ENCODE results near the gene MTO1.
"Not testable (repeated sequence)": the region's sequence is repeated elsewhere in the genome, so short reads cannot be mapped to it uniquely, and the experiment has no call there.

The MTO1 gene

DNA sequence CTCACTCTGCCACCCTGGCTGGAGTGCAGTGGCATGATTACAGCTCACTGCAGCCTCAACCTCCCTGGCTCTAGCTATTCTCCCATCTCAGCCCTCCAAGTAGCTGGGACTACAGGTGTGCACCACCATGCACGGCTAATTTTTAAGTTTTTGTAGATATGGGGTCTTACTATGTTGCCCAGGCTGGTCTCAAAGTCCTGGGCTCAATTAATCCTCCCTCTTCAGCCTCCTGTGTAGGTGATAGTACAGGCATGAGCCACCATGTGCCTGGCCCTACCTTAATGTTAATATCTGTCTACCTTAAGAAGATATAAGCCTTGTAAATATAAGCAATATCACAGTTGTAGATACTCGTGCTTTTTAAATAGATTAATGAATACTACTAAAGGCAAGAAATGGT lies 42.6 kb downstream of the MTO1 start:
- FAIRE-seq: no peak

DNA sequence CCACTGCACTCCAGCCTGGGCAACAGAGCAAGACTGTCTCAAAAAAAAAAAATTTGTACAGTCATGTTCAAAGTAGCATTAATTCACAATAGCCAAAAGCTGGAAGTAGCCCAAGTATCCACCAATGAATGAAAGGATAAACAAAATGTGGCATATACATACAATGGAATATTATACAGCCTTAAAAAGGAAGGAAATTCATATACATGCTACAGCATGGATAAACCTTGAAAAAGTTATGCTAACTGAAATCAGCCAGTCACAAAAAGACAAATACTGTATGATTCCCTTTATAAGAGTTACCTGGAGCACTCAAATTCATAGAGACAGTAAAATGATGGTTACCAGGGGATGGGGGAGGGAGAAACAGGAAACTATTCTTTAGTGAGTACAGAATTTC lies 43.6 kb downstream of the MTO1 start:
- FAIRE-seq: no peak

DNA sequence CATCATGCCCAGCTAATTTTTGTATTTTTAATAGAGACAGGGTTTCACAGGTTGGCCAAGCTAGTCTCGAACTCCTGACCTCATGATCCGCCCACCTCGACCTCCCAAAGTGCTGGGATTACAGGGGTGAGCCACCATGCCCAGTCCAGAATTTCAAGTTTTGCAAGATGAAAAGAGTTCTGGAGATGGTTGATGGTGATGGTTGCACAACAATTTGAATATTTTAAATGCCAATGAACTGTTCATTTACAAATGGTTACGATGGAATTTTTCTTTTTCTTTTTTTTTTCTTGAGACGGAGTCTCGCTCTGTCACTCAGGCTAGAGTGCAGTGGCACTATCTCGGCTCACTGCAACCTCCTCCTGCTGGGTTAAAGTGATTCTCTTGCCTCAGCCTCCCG lies 44.2 kb downstream of the MTO1 start:
- FAIRE-seq: not testable (repeated sequence)

DNA sequence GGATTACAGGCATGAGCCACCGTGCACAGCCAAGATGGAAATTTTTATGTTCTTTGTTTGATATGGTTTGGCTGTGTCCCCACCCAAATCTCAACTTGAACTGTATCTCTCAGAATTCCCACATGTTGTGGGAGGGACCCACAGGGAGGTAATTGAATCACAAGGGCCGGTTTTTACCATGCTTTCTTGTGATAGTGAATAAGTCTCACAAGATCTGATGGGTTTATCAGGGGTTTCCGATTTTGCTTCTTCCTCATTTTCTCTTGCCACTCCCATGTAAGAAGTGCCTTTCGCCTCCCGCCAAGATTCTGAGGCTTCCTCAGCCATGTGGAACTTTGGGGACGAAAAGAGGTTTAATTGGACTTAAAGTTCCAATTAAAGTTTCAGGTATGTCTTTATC lies 44.7 kb downstream of the MTO1 start:
- no peak for FAIRE-seq

DNA sequence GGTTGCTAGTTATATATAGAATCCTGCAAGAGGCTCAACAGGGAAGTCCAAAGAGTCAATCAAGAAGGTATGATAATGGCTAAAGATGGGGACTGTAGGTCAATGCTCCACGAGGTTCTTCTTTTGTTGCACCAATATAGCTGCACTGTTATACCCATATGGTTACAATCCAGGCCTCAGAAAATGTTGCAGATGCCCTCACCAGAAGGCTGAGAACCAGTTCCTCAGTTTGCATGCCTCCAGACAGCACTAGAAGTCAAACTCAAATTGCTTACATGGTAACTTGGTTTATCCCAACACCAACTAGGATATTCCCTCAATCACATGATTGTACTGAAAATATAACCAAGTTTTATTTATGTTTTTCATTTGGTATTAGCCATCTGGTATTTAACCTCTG lies 47.2 kb downstream of the MTO1 start:
- no peak for FAIRE-seq

DNA sequence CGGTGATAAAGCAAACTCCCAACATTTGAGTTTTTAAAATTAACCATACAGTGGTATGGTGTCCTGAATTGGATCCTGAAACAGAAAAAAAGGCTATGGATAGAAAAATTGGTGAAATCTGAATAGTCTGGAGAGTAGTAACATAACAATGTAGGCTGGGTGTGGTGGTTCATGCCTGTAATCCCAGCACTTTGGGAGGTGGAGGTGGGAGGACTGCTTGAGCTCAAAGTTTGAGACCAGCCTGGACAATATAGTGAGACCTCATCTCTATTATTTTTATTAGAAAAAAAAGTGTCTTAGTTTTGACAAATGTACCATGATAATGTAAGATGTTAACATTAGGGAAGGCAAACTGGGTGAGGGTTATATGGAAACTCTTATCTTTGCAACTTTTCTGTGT lies 48.3 kb downstream of the MTO1 start:
- FAIRE-seq: no peak

DNA sequence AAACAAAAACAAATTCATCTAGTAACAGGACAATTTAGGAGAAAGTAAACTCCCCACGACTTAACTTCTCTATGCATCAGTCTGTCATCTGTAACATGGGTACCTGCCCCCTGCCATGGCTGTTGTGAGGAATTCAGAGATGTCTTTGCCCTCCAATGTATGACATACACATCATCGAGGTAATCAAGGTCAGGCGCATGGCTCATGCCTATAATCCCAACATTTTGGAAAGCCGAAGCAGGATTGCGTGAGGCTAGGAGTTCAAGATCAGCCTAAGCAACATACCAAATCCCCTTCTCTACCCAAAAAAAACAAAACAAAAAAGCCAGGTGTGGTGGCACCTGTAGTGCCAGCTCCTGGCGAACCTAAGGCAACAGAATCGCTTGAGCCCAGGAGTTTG lies 50.3 kb downstream of the MTO1 start:
- FAIRE-seq: no peak

DNA sequence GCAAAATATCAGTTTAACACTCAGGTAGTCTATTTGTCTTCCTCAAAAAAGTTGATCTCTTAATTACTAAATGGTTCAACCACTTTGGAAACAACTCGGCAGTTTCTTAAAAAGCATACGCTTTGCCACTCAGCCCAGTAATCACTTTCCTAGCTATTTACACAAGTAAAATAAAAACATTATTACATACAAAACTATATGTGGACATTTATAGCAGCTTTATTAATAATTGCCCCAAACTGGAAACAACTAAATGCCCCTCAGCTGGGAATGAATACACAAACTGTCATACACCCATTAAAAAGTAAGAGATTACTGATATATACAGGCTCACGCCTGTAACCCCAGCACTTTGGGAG lies 51.9 kb downstream of the MTO1 start:
- no peak for FAIRE-seq

DNA sequence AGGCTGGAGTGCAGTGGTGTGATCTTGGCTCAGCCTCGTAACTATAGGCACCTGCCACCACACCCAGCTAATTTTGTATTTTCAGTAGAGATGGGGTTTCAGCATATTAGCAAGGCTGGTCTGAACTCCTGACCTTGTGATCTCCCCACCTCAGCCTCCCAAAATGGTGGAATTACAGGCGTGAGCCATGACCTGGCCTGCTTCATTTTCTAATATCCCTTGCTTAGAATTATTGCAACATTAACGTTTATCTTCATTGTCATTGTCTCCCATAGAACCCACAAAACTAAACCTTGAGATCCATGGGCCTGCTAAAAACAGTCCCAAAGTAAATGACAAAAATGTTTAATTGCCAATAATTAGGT lies 53.2 kb downstream of the MTO1 start:
- FAIRE-seq: no peak

DNA sequence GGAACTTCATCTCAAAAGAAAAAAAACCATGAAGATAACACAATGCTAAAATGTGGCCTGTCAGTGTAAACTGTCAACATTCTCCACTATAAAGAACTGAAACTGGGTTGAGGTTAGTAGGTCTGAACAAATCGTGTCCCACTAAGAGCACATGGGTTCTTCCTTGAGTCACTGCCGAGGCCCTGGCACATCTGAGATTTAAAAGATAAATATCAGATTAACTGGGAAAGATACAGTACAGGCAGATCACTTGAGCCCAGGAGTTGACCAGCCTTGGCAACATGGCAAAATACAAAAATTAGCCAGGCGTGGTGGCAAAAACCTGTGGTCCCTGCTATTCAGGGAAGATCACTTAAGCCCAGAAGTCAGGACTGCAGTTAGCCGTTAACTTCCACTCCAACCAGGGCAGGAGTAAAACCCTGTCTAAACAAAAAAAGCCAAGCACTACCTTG lies 53.7 kb downstream of the MTO1 start:
- FAIRE-seq: no peak

DNA sequence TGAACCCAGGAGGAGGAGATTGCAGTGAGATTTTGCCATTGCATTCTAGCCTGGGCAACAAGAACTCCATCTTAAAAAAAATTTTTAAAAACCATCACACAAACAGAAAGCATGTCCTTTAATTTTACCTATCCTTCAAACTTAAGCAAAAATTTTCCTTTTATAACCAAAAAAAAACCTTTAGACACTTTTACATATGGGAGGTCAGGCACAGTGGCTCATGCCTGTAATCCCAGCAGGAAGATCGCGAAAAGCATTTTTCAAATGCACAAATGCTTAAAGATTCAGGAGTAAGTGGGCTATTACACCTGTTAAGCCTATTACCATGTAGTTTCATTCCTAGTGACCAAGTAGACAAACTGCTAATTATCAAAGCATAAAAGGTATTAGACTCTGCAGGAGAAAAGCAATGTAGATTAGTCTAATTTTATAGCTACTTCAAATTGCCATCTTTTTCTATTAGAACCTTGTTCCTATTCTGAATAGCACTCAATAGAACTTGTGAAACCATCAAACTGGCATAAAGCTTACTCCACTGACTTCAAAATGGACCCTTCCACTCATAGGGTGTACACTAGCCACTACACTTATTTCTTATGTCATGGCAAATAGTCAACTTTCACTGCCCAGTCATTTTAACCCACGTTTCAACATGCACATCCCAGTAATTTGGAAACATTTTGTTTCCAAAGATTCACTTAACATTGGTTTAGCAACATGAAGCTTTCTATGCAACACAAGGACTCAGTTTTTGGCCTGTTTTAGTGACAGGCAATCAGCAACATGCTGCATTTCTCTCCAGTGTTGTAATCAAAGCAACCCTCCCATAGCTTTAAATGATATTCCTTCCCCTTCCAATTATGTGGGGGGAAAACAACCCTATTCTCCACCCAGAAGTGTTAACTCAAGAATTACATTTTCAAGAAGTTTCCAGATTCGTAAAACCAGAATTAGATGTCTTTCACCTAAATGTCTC lies 55.3 kb downstream of the MTO1 start:
- no peak for FAIRE-seq

DNA sequence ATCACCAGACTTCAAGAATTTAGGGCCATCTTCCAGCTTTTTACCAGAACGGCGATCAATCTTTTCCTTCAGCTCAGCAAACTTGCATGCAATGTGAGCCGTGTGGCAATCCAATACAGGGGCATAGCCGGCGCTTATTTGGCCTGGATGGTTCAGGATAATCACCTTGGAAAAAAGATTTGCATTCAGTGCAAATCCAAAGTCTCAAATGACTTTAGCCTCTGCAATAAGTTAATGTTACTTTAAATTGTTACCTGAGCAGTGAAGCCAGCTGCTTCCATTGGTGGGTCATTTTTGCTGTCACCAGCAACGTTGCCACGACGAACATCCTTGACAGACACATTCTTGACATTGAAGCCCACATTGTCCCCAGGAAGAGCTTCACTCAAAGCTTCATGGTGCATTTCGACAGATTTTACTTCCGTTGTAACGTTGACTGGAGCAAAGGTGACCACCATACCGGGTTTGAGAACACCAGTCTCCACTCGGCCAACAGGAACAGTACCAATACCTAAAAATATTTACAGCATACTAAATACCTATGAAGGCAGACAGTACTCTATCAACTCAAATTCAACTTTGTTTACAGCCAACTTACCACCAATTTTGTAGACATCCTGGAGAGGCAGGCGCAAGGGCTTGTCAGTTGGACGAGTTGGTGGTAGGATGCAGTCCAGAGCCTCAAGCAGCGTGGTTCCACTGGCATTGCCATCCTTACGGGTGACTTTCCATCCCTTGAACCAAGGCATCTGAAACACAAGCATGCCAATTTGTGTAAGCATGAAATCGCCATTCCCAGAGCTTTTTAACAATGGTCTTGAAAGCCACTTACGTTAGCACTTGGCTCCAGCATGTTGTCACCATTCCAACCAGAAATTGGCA lies 56.8 kb downstream of the MTO1 start:
- not testable (repeated sequence) for FAIRE-seq

DNA sequence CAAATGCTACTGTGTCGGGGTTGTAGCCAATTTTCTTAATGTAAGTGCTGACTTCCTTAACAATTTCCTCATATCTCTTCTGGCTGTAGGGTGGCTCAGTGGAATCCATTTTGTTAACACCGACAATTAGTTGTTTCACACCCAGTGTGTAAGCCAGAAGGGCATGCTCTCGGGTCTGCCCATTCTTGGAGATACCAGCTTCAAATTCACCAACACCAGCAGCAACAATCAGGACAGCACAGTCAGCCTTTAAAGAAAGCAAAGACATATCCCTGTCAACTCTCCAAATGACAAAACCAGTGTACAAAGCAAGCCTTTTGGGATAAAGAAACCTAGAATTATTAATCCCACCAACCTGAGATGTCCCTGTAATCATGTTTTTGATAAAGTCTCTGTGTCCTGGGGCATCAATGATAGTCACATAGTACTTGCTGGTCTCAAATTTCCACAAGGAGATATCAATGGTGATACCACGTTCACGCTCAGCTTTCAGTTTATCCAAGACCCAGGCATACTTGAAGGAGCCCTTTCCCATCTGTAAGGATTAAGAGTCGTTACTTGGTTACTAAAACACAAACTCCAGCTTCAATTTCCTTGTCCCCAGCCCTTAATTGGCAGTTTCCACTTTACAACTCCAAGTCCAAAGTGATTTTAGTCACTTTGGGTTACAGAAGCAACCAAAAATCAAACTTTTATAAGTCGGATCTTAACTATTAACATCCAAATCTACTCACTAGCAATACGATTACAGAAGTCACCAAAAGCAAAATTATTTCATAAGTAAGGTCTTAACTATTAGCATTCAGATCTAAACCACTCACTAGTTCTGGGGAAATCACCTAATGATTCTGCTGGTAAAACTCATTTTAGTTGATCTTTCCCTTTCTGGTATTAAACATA lies 57.7 kb downstream of the MTO1 start:
- FAIRE-seq: not testable (repeated sequence)

DNA sequence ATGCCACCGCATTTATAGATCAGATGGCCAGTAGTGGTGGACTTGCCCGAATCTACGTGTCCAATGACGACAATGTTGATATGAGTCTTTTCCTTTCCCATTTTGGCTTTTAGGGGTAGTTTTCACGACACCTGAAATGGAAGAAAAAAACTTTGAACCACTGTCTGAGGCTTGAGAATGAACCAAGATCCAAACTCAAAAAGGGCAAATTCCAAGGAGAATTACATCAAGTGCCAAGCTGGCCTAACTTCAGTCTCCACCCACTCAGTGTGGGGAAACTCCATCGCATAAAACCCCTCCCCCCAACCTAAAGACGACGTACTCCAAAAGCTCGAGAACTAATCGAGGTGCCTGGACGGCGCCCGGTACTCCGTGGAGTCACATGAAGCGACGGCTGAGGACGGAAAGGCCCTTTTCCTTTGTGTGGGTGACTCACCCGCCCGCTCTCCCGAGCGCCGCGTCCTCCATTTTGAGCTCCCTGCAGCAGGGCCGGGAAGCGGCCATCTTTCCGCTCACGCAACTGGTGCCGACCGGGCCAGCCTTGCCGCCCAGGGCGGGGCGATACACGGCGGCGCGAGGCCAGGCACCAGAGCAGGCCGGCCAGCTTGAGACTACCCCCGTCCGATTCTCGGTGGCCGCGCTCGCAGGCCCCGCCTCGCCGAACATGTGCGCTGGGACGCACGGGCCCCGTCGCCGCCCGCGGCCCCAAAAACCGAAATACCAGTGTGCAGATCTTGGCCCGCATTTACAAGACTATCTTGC lies 58.6 kb downstream of the MTO1 start:
- FAIRE-seq: no peak

DNA sequence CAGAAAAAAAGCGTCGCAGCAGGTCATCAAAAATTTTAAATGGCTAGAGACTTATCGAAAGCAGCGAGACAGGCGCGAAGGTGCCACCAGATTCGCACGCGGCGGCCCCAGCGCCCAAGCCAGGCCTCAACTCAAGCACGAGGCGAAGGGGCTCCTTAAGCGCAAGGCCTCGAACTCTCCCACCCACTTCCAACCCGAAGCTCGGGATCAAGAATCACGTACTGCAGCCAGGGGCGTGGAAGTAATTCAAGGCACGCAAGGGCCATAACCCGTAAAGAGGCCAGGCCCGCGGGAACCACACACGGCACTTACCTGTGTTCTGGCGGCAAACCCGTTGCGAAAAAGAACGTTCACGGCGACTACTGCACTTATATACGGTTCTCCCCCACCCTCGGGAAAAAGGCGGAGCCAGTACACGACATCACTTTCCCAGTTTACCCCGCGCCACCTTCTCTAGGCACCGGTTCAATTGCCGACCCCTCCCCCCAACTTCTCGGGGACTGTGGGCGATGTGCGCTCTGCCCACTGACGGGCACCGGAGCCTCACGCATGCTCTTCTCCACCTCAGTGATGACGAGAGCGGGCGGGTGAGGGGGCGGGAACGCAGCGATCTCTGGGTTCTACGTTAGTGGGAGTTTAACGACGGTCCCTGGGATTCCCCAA lies 59.3 kb downstream of the MTO1 start, which contains the start of gene EEF1A1:
Gene EEF1A1, minus strand, starts transcription at position 345 of the 663 bp plus-strand sequence. CDS start 1,006 bp downstream, outside the sequence.
- no peak for FAIRE-seq

DNA sequence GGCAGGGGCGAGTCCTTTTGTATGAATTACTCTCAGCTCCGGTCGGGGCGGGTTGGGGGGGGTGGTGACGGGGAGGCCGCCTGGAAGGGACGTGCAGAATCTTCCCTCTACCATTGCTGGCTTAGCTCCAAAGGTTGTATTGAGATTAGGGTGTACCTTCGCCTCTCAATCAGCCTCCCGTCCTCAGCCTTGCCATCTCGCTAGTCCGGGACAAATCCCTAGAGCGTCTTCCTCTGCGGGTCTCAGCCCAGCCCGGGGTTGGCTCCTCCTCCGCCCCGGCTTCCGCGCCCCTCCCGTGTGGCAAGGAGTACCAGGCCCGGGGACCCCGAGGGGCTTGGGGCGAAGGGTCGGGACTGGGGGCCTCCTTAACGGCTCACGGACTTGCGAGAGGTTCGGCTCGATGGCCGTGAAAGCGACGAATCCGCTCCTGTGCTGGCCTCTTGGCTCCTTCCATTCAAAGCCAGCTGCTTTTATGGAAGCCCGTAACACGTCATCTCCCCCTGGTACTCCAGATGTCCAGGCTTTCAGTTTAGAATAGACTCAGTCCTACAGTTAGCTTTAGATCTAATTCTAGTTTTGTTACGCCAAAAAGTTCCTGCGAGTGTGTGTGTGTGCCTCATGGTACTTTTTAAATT lies 59.9 kb downstream of the MTO1 start:
- no peak for FAIRE-seq

DNA sequence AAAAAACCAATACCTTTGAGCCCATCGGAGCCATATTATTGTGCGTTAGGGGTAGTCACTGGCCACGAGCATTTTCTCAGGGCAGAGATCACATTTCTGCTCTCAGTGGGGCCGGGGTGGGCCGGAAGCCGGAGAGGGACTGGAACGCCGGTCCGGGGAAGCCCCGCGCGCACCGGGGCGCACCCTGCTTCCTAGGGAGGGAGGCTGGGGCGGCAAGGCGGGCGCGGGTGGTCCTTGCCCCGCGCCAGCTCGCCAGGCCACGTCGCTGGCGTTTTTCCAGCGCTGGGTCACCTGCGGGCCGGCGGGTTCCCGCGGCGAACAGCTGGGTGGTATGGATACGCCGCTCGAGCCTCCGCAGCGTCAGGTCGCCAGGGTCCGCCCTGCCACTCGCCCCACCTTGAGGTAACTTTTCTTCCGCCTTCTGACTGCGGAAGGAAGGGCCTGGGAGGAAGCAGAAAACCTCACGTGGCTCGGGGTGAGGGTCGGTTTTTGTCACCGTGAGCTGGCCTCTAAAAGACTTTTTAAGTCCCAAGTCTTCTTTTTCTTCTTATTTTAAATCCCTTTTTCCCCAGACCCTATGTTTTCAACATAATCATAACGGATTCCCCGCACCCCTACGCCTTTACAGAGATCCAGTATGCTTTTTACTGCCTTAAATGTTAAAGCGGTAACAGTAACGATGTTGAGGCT lies 62.0 kb downstream of the MTO1 start:
- no peak for FAIRE-seq

DNA sequence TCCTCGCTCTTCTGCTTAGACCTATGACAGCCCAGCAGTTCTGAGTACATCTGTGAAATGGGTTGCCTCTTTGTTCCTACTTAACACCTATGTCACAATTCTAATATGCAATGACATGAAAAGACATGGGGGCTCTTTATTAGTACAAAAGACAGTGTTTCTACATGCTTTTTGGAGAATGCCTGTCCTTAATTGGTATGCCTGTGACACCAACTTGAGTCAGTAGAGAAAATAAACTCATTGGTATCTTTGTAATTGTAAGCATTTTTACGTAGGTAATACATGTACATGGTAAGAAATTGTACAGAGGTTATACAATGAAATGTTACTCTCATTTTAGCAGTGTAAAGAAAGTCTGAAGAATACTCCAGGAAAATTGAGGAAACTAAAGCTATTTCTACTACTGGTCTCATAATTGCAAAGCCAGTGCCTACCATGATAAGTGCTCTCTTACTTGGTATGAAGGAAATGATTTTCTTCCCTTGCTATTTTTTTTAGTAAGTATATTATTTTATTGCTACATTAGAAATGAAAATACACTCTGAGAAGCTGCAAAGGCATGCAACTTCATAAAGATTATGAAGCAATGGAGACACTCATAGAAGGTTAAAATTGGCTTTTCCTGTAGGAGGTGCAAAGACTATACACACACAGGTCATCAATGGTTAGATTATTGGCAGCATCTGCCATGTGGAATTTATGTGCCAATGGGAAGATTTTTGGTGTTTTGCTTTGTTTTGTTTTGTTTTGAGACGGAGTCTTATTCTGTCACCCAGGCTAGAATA lies 64.2 kb downstream of the MTO1 start:
- FAIRE-seq: no peak

DNA sequence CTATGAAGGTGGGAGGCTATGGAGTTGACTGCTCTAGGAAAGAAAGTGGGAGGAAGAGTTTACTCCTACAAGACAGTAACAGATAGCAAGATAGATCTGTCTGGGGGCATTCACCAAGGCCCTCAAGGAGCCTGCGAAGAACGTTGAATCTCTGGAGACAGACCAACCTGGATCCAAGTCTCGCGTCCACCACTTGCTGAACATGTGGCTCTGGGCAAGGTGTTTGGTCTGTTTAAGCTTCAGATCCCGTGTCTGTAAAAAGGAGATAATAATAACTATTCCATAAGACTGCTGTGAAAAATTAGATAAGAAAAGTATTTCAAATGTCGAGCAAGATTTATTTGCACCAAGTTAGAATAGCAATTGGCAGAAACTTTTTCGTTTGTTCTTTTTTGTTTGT lies 67.4 kb downstream of the MTO1 start:
- FAIRE-seq: no peak

Data from colon (tissue), 2 donors.